Occipital lobe (tissue), 2 donors: Measurements from ENCODE around the gene AGBL4. TPM values are rescaled to one million over a fixed set of nuclear protein-coding genes. Genes with fewer than 3 reads are reported as not detected.

Experiments used
- DNase-seq: peaks from one replicate; lab custom pipeline; 2025; lab: John Stamatoyannopoulos, UW
- total RNA-seq: library from RNA; depleted of rRNA; stranded (reverse); fragments of >200 nt; gene quantifications from one replicate; pipeline ENCODE4 v1.2.3, GENCODE V29; 2014

The AGBL4 gene
- total RNA-seq, 1 donor from 2014 or later = 3.4 TPM

DNA sequence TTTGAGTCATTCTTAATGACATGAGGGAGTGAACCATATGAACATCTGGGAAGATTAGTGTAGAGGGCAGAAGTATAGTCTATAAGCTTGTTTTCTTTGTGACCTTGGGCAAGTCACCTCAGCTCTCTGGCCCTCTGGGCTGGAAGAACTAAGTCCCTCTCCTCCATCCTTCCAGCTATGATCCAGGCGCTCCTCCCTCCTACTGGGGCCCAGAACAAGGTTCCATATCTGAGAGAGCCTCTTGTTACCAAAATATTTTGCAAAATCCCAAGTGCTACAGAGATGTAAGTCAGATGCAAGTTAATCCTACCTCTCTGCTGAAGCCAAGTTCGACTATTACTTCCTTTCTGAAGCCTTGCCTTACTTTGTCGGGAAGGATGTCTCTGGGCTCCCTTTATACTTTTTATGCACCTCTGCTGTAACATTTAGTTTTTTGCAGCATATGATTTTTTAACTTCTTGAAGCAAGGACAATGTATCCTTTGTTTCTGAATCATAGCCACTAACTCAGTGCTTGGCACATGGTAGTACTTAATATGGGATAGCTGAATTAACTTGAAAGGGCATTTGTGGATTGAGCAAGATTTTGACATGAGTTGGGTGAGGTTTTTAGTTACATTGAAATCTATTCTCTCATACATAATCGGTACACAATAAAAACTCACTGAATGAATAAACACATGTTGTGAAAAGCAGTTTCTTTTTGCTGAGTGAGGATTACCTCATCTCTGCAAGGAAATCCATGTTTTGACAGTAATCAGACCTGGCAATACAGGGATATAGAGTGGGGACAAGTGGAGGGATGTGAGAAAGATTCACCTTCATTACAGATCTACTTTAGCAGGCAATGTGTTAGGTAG is 1192.4 kb downstream of the AGBL4 start:
- DNase-seq = no peak

DNA sequence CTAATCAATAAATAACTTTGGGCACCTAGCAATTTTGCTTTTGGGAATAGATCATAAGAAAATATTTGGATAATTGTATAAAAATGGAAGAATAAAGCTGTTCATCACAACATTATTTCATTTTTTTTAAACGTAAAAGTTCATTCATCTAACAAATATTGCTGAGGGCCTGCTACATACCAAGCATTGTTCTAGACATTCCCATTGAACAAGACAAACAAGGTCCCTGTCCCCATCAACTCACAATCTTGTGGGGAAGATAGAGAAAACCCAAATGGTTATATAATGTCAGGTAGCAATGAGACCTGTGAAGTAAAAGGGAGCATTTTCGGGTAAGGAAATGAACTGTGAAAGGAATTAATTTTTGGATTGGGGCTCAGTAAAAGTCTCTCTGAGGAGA is 1193.0 kb downstream of the AGBL4 start:
- no peak for DNase-seq

DNA sequence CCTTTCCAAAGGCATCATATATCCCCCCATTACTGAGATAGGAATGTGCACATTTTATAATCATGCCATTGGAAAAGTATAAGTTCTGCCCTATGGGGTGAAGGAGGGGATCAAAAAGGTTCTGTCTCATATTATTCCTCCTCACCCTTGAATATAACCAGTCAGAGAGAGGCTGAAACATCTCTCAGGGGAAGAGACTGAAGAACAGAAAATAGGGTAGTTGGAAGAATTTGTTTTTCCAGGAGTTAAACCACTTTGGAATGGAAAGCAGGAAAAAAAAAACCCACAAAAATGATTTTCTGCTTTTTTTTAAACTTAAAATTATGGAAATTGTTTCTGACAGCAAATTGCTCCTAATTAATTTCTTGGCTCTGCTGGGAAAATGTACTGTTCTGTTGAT is 1194.3 kb downstream of the AGBL4 start:
- no peak for DNase-seq

DNA sequence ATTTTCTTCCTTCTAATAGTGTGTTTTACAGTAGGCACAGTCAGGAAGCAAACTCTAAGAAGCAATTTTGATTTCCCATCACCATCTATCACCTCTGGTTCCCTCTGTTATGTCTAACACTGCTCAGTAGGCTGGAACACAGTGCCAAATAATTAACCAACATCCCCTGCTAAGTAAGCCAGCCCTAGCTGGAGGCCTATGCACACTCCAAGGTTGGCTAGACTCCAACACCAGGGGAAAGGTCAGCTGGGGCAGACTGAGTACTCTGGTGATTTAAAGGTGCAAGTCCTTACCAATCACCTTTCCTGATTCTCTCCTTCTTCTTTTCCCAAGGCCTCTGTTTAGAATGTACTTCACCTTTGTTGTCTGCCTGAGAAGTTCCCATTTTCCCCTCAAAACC is 1200.6 kb downstream of the AGBL4 start:
- DNase-seq = no peak

DNA sequence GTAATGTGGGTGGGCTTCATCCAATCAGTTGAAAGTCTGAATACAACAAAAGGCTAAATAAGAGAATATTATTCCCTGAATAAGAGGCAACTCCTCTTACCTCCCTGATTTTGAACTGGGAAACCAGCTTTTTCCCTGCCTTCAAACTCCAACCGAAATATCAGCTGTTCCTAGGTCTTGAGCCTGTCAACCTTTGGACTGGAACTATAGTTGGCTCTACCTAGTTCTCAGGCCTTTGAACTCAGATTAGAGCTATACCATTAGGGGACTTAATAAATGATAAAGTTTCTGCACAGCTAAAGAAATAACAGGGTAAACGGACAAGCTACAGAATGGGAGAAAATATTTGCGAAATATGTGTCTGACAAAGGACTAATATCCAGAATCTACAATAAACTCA is 1203.3 kb downstream of the AGBL4 start:
- DNase-seq = no peak

DNA sequence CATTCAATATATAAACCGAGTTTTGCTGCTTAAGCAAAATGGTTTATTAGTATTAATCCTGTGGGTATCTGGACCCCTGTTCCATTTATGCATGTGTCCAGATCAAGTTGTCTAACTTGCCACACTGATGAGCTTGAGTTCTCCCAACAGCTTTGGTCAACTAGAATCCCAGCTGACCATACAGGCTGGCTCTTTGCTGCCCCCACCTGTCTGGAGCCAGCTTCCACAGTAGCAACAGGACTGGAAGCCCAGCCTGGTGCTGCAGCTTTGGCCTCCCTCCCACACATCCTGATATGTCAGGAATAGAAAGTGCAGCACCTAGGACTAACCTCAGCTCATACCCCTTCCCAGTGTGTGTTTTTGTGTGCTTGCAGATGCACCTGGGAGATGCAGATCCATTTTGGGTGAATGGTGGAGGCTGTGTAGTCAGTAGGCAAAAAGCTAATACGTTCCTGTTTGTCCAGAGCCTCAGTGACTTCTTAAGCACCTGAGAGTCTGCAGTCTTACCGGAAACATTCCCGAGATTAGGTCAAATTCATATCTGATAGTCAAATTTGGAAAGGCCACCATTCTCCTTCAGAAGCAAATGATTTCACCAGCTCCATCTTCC is 1206.1 kb downstream of the AGBL4 start:
- DNase-seq = peak; percentile 4

DNA sequence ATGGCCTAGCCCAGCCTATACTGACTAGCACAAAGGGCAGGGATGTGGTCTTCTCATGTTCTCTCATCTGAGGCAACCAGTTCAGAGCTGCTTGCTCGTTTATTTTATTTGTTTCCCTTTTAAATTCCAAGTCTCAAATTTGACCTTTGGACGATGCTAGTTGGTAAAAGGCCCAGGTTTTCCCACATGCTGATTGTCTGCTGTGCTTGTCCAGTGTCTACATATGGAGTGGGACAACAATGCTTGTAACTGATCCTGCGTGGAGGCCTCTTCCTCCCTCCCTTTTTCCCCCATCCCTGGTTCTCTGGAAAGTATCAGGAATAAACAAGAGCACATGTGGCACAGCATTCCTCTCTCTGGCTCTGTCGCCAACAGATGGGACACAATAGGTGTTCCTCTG is 1213.0 kb downstream of the AGBL4 start:
- DNase-seq = no peak

DNA sequence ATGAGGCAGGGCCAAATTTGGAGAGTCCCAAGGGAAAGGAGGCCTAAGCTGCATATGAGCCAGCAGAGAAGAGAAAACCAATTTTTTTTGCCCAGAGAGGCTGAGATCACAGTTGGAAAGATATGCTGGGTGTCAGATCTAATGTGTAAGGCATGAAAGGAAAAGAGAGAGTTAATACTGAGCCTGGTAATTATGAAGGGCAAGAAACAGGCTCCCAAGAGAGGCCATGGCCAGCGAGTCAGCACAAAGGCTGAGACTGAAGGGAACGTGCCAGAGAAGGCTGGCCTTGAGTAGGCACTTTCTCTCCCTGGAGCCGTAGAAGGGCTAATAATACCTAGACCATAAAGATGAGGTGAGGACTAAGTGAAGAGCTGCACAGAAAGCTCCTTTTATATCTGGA is 1215.3 kb downstream of the AGBL4 start:
- no peak for DNase-seq

DNA sequence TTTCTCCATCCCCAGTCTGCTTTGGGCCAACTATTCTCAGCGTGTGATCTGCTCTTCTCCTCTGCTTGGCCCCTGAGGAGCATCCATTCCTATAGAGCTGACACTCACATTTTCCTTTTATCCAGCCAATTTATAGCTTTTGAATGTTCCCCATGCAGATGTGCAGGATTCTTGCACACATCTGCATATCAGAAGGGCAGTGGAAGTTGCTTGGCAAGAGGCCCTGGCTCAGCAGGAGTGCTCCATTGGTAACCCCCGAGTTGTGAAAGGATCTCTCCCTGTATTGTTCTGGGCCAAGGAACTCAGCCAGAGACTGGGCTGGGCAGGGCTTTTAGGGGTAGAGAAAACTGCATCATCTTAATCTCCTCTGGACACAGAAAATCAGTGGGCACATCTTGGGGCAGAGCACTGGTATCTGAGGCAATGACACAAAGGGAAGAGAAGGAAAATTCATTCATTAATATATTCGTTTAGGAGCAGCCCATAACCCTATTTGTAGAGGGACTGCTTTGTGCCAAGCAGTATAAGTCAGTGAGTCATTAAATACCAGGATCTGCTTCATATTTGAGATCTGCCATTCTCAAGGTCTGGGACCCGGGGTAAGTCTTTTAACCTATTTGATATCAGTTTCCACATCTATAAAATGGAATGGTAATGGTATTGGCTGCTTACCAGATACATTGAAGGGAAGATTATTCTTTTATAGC is 1216.0 kb downstream of the AGBL4 start:
- no peak for DNase-seq

DNA sequence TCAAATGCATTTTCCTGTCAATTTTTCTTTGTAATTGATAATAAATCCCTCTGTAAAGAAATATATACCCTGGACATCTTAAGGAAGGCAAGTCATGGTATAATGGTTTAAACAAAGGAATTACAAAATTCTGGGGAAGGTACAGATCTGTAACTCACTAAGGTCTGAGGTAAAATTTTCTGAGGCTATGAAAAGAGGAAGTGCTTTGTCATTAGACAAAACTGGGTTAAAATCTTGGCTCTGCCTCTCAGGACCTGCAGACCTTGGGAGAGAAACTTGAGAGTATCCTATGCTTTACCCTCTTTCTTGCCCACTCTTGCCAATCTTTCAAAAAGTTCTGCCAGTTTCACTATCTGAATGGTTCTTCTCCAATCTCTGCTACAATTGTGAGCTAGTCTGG is 1220.3 kb downstream of the AGBL4 start:
- no peak for DNase-seq

DNA sequence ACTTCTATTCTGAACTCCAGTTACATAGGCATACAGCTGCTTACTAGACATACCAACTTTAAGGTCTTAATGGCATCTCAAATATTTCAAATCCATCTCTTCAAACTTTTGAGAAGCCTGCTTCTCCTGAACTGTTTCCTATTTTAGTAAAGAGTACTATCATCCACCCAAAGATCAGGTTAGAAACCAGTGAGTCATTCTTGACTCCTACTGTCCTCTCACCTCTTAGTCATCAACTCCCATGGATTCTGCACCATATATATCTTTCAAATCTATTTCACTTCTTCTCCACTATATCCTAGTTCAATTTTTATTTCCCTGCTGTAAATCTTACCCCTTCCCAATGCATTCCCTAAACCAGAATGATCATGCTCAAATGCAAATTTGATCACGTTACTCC is 1228.9 kb downstream of the AGBL4 start:
- DNase-seq = no peak

DNA sequence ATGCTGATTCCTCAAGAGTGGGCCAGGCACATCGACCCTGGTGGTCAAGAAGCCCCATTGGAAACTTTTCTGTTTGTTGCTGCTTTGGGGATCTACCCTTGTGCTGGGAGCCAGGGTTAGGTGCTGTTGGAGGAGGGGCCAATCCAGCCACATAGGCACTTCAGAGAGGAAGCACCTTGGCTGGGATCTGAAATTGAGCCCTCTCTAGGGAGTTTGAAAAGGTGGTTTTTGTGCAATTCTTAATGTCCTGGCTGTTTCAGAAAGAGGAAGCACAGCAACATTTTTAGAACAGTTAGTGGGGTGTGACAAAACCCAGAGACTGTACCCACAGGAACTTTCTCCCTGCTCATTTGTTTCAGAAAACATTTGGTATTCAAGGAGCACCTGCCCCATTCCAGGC is 1229.9 kb downstream of the AGBL4 start:
- no peak for DNase-seq

DNA sequence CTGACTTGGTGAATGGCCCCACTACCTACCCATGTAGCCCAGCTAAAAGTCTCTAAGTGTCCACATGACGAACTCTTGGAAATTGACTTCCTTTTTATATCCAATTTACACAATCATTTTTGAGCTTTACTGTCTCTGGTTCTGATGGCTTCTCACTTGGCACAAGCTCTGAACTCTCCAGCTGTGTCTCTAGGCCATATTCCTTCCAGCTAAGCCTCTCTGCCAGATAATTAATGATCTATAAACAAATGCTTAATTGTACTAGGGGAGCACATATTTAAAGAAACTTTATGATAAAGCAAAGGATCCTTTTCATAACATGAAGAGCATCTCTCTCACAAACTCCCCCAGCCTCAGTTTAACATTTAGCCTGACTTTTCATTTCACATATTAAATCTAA is 1230.8 kb downstream of the AGBL4 start:
- DNase-seq = no peak

DNA sequence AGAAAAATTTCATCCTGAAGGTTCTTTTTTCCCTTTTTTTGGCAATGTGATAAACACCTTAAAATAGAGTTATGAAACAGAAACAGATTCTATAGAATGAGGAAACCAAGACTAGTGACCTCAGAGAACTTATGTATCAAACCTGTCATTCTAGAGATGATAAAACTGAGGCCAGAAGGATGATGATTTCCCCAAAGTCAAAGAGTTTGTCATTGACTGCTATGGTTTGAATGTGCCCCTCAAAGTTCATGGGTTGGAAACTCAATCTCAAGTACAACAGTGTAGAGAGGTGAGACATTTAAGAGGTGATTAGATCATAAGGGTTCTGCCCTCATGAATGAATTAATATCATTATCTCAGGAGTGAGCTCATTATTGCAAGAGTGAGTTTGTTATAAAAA is 1233.4 kb downstream of the AGBL4 start:
- DNase-seq = no peak

DNA sequence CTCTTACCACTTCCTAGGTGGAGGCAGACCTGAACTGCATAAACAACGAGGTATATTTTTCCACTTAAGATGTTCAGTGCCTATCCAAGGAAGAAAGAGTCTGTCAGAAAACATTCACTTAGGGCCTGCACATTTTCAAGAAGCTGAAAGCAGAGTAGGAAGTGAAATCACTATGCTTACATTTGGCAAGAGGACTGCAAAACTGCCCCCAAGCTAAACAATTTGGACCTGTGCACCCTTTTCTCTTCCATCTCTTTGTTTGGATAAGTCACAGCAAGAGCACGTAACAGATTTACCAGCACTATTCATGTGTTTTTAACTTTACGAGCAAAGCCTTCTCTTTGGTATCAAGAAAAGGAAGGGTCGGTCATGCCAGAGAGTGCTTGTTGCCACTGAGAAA is 1233.9 kb downstream of the AGBL4 start:
- DNase-seq = no peak

DNA sequence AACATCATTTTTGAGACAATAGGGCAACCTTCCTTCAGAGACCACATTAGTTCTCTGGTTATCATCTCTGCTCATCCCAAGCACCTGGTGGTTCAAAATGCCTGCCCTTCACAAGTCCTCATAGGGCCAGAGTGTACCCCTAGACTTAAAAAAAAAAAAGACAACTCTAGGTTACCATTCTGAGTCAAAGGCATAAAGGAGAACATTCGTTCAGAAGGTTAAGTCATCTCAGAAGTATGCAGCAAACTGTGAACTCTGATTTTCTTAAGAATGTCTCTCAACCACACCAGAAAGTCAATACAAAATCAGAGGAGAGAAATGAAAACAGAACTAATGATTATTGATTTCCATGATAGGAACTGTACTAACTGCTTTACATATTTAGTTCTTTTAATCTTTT is 1237.9 kb downstream of the AGBL4 start:
- no peak for DNase-seq

DNA sequence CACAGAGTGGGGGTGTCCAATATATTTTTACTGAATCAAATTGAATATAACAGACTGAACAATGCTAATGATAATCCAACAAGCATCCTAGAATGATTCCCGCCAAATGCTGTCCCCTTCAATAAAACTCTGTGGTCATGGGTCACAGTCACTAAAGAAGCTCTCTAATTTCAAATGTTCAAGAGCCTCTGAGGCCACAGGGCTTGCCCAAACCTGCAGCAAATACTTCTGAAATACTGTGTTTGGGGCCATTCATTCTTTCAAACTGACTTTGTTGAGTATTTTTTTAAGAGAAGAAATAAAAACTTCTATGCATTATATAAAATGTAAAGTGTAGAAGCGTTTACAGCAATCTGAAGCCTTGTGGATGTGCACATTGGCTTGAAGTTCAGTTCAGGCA is 1239.5 kb downstream of the AGBL4 start:
- no peak for DNase-seq

DNA sequence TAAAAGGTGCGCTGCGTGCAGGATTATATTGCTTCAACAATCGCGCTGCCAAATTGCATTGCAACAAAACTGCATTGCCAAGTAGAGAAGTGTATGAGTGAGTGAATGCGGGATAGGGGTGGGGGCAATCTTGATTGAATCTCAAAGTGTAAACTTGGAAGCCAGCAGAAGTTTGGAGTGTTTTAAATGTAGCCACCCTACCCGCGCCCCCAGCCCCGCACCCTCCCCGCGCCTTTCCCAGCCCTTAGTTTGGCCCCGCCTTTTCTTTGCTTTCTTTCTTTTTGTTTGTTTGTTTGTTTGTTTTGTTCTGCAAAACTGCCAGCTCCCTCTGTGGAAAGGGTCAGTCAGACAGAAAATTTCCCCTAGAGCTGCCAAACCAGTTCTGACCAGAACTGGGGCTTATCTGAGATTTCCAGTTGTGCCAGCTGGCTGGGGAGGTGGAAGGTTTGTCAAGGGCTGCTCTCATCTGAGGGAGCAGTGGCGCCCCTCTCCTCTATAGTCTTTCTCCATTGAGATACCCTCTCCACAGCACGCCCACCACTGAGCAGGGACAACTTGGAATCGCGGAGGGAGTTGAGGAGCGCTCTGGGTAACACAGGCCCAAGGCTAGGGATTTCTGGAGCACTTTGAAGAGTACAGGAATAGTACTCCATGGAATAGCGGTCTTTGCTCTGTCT is 1246.4 kb downstream of the AGBL4 start:
- peak; percentile 15 for DNase-seq

DNA sequence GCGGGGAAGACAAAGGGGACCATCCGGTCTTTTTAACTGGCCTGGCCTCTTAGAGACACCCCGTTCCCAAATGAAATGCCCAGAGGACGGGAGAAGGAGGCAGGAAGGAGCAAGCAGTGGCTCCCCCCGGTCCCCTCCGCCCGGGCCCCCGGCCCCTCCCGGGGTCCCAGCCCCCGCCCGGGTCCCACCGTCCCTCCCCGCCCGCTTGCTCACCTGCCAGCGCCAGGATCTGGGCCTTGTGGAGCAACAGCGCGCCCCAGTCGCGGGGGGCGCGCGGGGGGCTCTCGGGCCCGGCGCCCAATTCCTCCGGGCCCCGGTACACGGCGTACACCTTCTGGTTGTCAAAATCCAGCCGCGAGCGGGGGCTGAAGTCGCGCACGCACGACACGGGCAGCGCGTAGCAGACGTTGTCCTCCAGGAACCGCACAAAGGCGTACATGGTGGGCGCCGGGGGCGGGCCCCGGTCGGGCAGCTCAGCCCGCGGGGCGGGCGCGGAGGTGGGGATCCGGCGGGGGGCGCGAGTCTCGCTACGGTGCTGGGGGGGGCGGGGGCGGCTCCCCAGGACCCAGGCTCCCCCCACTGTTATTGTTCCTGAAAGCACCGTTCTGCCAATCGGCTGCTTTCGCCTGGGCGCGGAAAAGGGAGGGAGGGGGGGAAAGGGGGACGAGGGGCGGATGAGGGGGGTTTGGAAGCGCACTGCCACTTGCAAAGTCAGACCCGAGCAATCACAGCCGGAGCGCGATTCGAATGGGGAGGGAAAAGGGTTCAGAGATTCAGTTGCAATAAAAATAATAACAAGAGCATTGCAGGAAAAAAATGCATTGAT is 1247.1 kb downstream of the AGBL4 start, which contains the start of gene BEND5:
BEND5 (minus strand) TSS at position 499 of the 826 bp plus-strand sequence; CDS start at position 439, 60 bp downstream.
- peak; percentile 71 for DNase-seq

DNA sequence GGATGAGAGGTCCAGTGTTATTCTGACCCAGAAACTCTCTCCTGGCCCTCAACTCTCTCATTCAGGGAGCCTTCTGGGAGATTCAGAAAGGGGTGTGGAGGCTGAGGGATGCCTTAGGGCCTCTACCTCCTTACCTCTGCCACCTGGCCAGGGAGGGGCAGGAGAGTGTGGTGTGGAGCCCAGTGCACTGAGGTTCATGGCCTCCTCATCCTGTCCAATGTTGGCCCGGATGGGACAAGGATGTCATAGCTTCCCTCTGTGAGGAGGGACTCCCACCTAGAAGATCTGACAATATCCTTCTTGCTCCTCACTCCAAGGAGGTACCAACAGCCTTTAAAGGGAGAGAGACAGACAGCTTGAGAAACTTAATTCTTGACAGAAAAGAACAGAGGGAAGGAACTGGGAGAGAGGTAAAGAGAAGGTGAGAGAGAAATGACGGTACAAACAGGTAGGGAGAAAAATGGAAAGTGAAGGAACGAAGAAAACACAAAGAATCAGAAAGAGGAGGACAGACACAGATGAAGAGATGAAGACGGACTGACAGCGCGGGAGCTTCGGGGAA is 1247.8 kb downstream of the AGBL4 start:
- DNase-seq = no peak

DNA sequence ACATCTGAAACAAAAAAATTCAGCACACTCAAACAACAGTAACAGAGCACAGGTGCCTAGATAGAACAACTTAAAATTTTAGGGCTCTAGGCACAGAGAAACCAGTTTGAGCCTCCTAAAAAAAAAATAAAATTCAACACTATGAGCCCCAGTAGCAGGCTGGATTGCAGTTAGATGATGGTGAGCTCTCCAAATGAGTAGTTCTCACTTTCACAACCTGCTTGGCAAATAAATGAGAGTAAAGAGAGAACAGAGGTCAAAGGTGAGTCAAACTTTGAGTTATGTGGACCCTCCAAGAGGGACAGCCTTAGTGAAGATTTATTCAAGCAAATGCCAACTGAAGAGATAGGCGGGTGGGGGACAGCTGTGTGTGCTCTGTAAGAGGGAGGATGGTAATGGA is 1250.6 kb downstream of the AGBL4 start:
- DNase-seq = no peak
